Activated naive CD8-positive, alpha-beta T cell treated with anti-CD3 and anti-CD28 coated beads for 36 hours (primary cell): ENCODE results near the gene KLF3. TPM values are rescaled to one million over a fixed set of nuclear protein-coding genes. Genes with fewer than 3 reads are reported as not detected.

ENCODE experiments used
- DNase-seq: peaks from one replicate; pipeline ENCODE4 v3.0.0; 2021
- H3K27ac Mint-ChIP-seq: one replicate; pipeline ENCODE4 v1.8.0; 2022; ENCODE audit warnings: mild to moderate bottlenecking, moderate library complexity, mixed read lengths
- H3K27me3 Mint-ChIP-seq: one replicate; pipeline ENCODE4 v1.8.0; 2022; ENCODE audit warnings: mild to moderate bottlenecking, mixed read lengths
- H3K36me3 Mint-ChIP-seq: one replicate; pipeline ENCODE4 v1.8.0; 2021; ENCODE audit warnings: mild to moderate bottlenecking, mixed read lengths
- H3K4me1 Mint-ChIP-seq: one replicate; pipeline ENCODE4 v1.8.0; 2021; ENCODE audit warnings: mixed read lengths
- H3K4me3 Mint-ChIP-seq: one replicate; pipeline ENCODE4 v1.8.0; 2022; ENCODE audit warnings: mild to moderate bottlenecking, moderate library complexity, mixed read lengths
- H3K9me3 Mint-ChIP-seq: one replicate; pipeline ENCODE4 v1.8.0; 2022; ENCODE audit warnings: mixed read lengths
- total RNA-seq, 2 experiments: library from RNA; stranded (reverse); gene quantifications; one replicate each; pipeline ENCODE4 v1.2.3, GENCODE V29; 2021

KLF3 gene
- total RNA-seq, 2 experiments from 2014 or later: 10.0 to 10.4 TPM

DNA sequence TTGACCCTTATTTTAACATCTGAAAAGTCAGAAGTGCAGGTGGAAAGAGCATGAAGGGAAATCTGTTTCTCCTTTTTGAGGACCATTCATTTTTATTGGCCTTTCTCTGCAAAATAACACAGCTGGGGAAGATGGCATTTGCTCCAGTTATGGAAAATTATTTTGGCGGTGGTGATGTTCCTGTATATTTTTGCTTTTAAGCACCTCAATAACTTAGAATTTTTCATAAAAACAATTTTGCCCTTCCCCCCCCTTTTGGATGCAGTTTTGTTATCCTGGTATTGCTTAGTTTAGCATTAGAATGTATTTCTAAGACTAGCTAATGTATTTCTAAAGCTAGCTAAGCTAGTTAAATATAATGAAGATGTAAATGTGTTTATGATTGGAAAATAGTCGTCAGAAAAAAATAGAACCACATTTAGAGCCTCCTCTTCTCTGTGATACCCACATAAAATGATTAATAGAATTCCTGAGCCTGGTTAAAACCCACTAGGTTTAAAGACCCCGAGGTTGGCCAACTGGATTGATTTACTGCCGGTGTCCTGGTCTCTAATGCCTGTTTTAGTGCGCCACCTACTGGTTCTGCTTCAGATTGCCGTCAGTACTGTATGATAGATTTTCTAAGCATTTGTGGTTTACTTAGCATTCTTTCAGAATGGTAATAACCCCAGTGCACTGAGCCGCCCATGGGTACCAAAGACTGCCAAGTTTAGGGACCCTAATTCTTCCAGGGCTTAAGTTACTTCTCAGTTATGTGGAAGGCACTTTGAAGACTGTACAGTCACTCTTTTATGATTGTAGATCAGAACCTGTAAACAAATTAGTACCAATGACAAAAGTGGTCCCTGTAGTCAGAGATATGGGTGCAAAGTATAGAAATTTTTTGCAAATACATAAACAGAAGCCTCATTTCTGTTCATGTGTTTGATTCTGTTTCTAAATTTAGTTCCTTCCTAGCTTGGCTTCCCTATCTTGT lies 11.4 kb downstream of the KLF3 start:
- Mint-ChIP-seq H3K4me3 (peak overlapping the region; percentile 72), H3K4me1 (peaks cover 82% of the 10 kb centered on the region), H3K36me3 (peaks cover 12% of the 10 kb centered on the region), H3K27ac (peak overlapping the region; percentile 83), H3K9me3 (no peaks in the 10 kb centered on the region), H3K27me3 (no peaks in the 10 kb centered on the region)
- peak; percentile 75 for DNase-seq

DNA sequence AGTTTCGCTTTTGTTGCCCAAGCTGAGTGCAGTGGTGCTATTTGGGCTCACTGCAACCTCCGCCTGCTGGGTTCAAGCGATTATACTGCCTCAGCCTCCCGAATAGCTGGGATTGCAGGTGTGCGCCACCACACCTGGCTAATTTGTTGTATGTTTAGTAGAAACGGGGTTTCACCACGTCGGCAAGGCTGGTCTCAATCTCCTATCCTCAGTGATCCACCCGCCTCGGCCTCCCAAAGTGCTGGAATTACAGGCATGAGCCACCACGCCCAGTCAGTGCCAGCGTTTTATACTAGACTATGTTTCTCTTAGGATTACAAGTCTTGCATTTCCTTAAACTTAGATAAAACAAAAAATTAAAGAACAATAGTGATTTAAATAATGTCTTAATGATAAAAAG lies 13.0 kb downstream of the KLF3 start:
- Mint-ChIP-seq H3K27ac (peak overlapping the region; percentile 79), H3K27me3 (no peaks in the 10 kb centered on the region), H3K36me3 (peaks cover 22% of the 10 kb centered on the region), H3K4me3 (no peak overlapping the region), H3K9me3 (no peaks in the 10 kb centered on the region), H3K4me1 (peaks cover 77% of the 10 kb centered on the region)
- no peak for DNase-seq

DNA sequence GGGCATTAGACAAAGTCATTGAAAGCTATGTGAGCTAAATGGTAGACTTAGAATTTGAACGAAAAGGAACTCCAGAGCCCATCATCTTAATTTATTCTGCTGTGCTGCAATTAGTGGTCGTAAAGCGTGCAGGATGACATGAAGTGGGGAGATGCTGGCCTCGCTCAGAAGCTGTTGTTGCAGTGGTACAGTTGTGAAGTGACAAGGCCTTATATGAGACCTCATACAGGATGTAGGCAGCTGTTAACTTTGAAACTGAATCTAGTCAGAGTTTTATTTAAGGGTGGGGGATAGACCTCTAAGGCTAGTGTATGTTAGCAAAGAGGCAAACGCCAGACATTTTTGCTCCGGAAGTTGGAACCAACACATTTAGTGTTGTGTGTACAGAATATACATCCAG lies 13.4 kb downstream of the KLF3 start:
- Mint-ChIP-seq H3K27me3 (no peaks in the 10 kb centered on the region), H3K27ac (peak overlapping the region; percentile 79), H3K4me1 (peaks cover 76% of the 10 kb centered on the region), H3K9me3 (no peaks in the 10 kb centered on the region), H3K4me3 (peak overlapping the region; percentile 15), H3K36me3 (peaks cover 24% of the 10 kb centered on the region)
- DNase-seq: no peak

DNA sequence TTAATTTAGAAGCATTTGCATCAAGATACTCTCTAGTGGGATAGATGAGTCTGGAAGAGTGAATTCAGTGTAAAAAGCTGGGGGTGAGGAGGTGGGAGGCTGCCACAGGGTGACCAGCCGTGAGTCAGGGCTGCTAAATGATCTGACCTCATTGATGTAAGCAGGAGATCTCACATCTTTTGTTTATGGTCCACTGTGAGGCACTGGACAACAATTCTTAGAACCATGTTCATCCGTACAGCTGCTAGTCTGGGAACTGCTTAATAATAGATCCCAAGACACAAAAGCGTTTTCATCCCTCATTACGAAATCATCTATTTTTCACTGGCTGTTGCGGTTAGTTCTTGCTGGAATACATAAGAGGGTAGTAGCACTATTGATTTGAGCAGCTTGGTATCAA lies 14.1 kb downstream of the KLF3 start:
- Mint-ChIP-seq H3K36me3 (peaks cover 24% of the 10 kb centered on the region), H3K9me3 (no peaks in the 10 kb centered on the region), H3K27me3 (no peaks in the 10 kb centered on the region), H3K27ac (peak overlapping the region; percentile 79), H3K4me3 (no peak overlapping the region), H3K4me1 (peaks cover 75% of the 10 kb centered on the region)
- no peak for DNase-seq

DNA sequence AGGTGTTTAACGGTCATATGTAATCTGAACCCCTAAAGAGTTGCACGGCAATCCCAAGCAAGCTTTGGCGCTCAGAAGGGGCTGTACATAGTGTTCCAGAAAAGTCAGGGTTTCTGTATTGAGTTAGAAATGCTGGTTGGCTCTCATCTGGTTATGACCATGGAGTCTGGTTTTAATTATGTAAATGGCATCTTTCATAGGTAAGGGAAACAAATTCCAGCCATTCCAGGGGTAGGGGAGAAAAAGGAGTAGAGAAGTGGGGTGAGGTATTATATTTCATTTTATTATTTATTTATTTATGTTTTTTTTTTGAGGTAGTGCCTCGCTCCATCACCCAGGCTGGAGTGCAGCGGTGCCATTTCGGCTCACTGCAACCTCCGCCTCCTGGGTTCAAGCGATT lies 15.9 kb downstream of the KLF3 start:
- no peaks in the 10 kb centered on the region for H3K9me3 Mint-ChIP-seq
- H3K4me1 Mint-ChIP-seq: peaks cover 75% of the 10 kb centered on the region
- no peak for DNase-seq
- no peak overlapping the region for H3K4me3 Mint-ChIP-seq
- H3K27me3 Mint-ChIP-seq: no peaks in the 10 kb centered on the region
- no peak overlapping the region for H3K27ac Mint-ChIP-seq
- H3K36me3 Mint-ChIP-seq: peaks cover 27% of the 10 kb centered on the region

DNA sequence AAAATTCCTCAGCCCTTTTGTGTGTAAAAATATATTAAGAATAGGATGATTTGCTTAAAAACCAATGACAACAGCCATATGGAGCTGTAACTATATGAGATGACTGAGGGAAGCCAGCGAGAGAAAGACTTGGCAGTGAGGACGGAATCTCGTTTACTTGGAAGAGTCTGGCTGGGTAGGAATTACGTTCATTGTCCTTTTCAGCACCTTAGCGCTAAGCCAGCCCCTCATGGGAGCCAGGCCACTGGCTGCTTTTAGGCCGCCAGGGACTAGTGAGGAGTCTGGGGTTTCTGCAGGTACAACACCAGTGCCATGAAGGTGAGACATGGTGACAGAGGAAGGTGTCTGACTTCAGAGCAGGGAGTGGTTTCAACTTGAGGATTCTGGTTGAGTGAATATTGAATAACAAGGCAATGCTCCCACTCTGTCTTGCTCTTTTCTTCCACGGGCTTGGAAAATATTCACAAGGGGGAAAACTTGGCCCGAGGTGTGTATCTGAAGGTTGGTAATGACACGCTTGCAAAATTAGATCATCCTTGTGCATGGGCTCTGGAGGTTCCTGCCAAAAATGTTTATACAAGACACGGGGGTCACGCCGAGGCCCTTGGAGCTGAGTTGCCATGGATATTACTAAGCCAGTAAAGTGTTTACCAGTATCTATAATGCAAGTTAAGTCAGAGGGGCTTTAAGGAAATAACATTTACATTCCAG lies 17.4 kb downstream of the KLF3 start:
- Mint-ChIP-seq H3K27me3 (no peaks in the 10 kb centered on the region), H3K4me1 (peaks cover 73% of the 10 kb centered on the region), H3K4me3 (no peak overlapping the region), H3K36me3 (peaks cover 31% of the 10 kb centered on the region), H3K9me3 (no peaks in the 10 kb centered on the region), H3K27ac (peak overlapping the region; percentile 50)
- DNase-seq: no peak

DNA sequence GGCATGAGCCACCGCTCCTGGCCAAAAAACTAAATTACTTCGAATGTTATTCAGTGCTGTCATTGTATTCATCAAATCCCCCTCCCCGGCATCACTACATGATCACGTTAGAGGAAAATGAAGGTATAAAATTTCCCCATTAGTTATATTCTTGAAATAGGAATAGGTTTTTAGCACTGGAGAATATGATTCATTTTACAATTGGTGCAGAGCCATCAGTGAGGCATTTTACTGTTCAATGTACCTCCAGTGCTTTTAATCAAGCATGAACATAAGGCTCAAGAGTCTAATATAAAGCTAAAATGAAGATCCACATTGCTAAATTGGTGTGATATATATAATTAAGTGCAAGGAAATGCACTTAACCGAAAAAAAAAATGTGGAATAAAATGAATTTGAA lies 18.3 kb downstream of the KLF3 start:
- Mint-ChIP-seq H3K36me3 (peaks cover 31% of the 10 kb centered on the region), H3K27ac (peak overlapping the region; percentile 58), H3K4me3 (no peak overlapping the region), H3K27me3 (no peaks in the 10 kb centered on the region), H3K4me1 (peaks cover 79% of the 10 kb centered on the region), H3K9me3 (no peaks in the 10 kb centered on the region)
- DNase-seq: no peak

DNA sequence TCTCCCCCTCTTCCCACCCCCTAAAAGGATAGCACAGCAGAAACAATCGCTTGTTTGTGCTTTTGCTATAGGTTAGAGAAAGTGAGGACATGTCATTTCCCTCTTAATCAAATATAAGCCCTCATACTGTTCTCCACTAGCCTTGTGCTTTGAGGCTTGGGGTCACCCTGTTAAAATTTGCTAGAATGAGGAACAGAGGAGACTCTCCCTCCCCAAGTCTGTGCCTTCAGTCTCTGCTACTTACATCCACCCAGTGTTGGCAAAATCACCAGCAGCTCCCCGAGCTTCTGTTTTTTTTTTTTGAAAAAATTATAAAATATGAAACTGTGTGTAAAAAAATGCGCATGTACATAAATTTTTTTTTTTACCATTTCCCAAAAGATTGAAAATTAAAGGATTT lies 19.3 kb downstream of the KLF3 start:
- H3K9me3 Mint-ChIP-seq: no peaks in the 10 kb centered on the region
- peak overlapping the region; percentile 22 for H3K4me3 Mint-ChIP-seq
- no peaks in the 10 kb centered on the region for H3K27me3 Mint-ChIP-seq
- peak overlapping the region; percentile 72 for H3K27ac Mint-ChIP-seq
- peaks cover 79% of the 10 kb centered on the region for H3K4me1 Mint-ChIP-seq
- DNase-seq: no peak
- peaks cover 37% of the 10 kb centered on the region for H3K36me3 Mint-ChIP-seq

DNA sequence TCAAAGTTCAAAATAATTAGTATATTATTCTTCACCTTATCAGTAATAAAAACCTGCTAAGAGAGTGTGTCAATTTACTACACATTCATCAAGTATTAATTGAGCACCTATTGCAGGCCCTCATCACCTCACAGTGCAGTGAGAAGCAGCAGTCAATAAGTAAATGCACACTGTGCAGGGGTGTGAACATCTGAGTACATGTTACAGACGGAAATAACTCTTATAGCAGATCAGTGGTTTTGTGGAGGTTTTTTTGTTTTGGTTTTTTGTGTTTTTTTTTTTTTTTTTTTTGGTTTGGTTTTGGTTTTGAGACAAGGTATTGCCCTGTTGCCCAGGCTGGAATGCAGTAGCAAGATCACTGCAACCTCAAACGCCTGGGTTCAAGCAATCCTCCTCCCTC lies 20.3 kb downstream of the KLF3 start:
- Mint-ChIP-seq H3K4me1 (peaks cover 72% of the 10 kb centered on the region), H3K27ac (peak overlapping the region; percentile 52), H3K27me3 (no peaks in the 10 kb centered on the region), H3K9me3 (no peaks in the 10 kb centered on the region), H3K36me3 (peaks cover 42% of the 10 kb centered on the region), H3K4me3 (no peak overlapping the region)
- DNase-seq: no peak

DNA sequence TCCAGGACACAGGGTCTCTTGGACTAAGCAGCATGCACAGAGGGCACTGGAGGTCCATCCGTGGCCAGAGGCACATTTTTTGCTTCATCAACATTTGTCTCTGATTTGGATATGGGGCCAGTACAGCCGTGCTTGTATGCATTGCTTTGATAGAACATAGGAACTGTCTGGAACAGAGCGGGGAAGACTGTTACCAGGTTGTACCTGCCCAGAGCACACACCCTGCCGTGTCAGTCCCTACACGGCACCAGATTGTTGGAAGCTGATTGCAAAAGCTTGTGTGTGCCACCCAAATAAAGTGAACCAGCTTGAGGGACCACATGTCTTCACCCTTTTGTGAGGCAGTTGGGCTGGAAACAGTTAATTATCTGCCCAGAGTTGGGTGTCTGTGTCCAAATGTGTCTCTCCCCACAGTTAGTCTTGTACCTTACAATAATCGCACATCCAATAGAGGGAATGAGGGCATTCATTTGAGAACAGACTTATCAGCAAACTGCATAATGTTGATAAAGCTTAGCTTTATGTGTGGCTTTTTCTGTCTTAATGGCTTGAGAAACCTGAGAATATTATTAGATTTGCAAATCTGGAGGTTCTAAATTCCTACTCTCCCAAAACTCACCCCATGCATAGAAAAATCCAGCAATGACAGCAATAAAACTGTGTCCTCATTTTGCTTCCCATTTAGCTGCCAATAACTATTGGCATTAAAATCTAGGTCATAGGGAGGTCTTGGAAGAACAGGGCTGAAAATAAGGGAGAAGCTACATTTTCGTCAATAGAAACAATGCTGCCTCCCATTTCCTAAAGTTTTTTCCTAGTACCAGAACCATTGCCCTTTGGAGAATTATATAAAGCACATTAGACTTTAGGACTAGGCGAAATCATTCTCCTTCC lies 21.2 kb downstream of the KLF3 start:
- H3K9me3 Mint-ChIP-seq: no peaks in the 10 kb centered on the region
- no peak for DNase-seq
- H3K27me3 Mint-ChIP-seq: no peaks in the 10 kb centered on the region
- peaks cover 44% of the 10 kb centered on the region for H3K36me3 Mint-ChIP-seq
- no peak overlapping the region for H3K27ac Mint-ChIP-seq
- no peak overlapping the region for H3K4me3 Mint-ChIP-seq
- peaks cover 65% of the 10 kb centered on the region for H3K4me1 Mint-ChIP-seq

DNA sequence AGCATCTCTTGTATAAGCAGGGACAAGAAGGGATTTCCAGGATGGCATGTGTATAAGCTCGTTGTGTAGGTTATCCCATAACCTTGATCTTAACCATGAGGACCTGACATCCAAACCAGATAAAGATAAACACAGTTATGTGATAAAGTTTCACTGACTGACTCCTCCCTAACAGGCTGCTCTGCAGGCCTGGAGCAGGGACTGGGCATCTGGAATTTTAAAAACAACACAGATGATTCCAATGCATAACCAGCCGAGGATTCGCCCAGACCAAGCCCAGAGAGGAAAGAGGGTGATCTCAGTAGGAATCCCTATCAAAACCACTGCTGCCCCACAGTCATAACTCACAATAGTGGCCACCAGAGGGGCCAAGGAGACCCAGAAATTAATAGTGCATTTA lies 22.7 kb downstream of the KLF3 start:
- no peak overlapping the region for H3K4me3 Mint-ChIP-seq
- H3K4me1 Mint-ChIP-seq: peaks cover 56% of the 10 kb centered on the region

DNA sequence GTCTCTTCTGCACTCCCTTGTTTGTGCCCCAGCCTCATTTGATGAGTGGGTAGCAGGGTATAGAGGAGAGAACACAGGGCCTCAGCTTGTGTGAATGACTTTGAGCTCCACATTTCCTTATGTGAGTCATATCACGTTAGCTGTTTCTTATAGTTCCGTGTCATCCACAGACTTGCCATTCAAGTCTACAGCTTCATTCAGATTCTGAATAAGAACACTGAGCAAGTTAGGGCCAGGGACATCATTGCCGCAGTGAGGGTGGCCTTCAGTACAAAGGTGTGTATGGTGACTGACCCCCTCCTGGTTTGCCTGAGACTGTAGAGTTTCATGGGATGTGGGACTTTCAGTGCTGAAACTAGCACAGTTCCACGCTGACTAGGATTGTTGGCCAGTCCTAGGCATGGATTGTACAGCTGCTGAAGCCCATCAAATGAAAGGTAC lies 23.6 kb downstream of the KLF3 start:
- peak overlapping the region; percentile 55 for H3K27ac Mint-ChIP-seq
- H3K9me3 Mint-ChIP-seq: no peaks in the 10 kb centered on the region
- no peaks in the 10 kb centered on the region for H3K27me3 Mint-ChIP-seq
- peaks cover 38% of the 10 kb centered on the region for H3K36me3 Mint-ChIP-seq
- peaks cover 50% of the 10 kb centered on the region for H3K4me1 Mint-ChIP-seq
- no peak for DNase-seq
- H3K4me3 Mint-ChIP-seq: no peak overlapping the region

More for the DNA sequence above, 22.7 kb downstream of the KLF3 start:
- no peak for DNase-seq
- Mint-ChIP-seq H3K27ac (no peak overlapping the region), H3K27me3 (no peaks in the 10 kb centered on the region), H3K9me3 (no peaks in the 10 kb centered on the region), H3K36me3 (peaks cover 42% of the 10 kb centered on the region)

DNA sequence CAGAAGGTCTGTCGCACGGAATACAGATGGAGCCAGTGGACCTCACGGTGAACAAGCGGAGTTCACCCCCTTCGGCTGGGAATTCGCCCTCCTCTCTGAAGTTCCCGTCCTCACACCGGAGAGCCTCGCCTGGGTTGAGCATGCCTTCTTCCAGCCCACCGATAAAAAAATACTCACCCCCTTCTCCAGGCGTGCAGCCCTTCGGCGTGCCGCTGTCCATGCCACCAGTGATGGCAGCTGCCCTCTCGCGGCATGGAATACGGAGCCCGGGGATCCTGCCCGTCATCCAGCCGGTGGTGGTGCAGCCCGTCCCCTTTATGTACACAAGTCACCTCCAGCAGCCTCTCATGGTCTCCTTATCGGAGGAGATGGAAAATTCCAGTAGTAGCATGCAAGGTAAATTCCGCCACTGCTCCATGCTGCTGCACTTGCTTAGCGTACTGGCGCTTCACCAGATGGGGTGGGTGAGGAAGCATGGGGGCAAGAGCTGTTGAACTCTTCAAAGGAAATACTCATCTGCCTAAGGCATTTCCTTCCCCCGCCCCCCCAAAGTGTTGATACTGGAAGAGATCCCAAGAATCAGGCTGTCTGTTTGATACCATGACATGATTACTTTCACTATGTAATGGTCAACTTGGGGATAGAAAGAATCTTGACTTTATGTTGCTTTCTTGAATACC lies 24.8 kb downstream of the KLF3 start:
- no peak for DNase-seq
- H3K4me3 Mint-ChIP-seq: no peak overlapping the region
- peaks cover 43% of the 10 kb centered on the region for H3K4me1 Mint-ChIP-seq
- H3K9me3 Mint-ChIP-seq: no peaks in the 10 kb centered on the region
- no peak overlapping the region for H3K27ac Mint-ChIP-seq
- no peaks in the 10 kb centered on the region for H3K27me3 Mint-ChIP-seq
- H3K36me3 Mint-ChIP-seq: peaks cover 39% of the 10 kb centered on the region

DNA sequence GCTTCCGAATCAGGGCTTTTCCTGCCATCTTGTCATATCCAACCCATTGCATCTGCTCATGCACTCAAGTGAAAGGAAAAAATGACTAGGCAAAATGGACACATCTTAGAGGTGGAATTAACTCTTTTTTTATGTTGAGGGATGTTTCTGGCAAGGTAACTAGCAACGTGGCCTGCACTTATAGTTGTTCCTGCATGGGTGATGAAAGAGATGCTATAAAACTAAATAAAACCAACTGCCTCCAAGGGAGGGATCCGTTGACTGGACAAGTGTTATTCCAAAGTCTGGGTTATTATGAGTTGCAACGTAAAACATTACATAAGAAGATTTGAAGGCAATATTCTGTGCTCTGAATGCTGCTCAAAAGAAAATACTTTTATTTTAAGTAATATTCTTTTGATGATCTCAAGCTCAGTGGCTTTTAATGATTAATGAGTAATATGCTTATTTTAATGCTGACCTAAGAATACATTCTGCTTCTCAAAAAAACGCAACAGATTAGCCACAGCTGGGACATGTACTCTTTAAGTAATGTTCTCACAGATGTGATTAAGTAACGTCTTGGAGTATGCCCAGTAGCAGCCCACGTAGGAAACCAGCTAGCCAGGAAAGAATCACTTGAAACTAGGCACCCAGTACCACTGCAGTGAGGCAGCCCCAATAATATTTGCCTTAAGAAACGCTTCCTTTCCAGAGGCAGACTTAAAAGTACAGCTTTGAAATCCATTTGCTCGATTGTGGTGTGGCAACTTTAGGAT lies 27.4 kb downstream of the KLF3 start:
- Mint-ChIP-seq H3K27me3 (no peaks in the 10 kb centered on the region), H3K9me3 (no peaks in the 10 kb centered on the region), H3K4me1 (peaks cover 30% of the 10 kb centered on the region), H3K36me3 (peaks cover 43% of the 10 kb centered on the region), H3K27ac (no peak overlapping the region), H3K4me3 (no peak overlapping the region)
- no peak for DNase-seq
